Measurements from ENCODE around the gene NFATC2.

- TF ChIP-seq POLR2A (IDR thresholded peaks at IDR 0.05; ENCODE audit: low read length) (no peak), GATA1 (IDR thresholded peaks at IDR 0.05; ENCODE audit: low read depth, low read length) (no peak)
Measured at GRCh38 chr20:51532577-51533191, 9.8 kb downstream of the NFATC2 start.
